Mucosa of descending colon (tissue), 3 donors: ENCODE results near the gene PCYT1A. TPM values are rescaled to one million over a fixed set of nuclear protein-coding genes. Genes with fewer than 3 reads are reported as not detected.

Experiments used
- ATAC-seq: fragments of 200-7000 bp; cut with Tn5 transposase; one replicate; pipeline ENCODE4 v1.9.1; 2020; ENCODE audit warnings: mild to moderate bottlenecking, moderate library complexity
- DNase-seq, 3 donors: peaks; one replicate each; pipeline ENCODE4 v3.0.0-alpha.2; 2020
- H3K36me3 ChIP-seq: fragments of 200-600 bp; one replicate; pipeline ENCODE4 v1.8.0; 2021; ENCODE audit warnings: low read depth, mild to moderate bottlenecking
- H3K4me1 ChIP-seq: fragments of 200-600 bp; one replicate; pipeline ENCODE4 v1.8.0; 2021; ENCODE audit warnings: low read depth, mild to moderate bottlenecking
- H3K4me3 ChIP-seq: fragments of 200-600 bp; one replicate; pipeline ENCODE4 v1.8.0; 2021; ENCODE audit warnings: mild to moderate bottlenecking
- H3K9me3 ChIP-seq: fragments of 200-600 bp; one replicate; pipeline ENCODE4 v1.8.0; 2021; ENCODE audit warnings: mild to moderate bottlenecking
- CTCF ChIP-seq: fragments of 200-600 bp; IDR thresholded peaks from one replicate; pipeline ENCODE4 v1.8.0; 2022; ENCODE audit warnings: antibody characterized with exemption, mild to moderate bottlenecking
- intact Hi-C, 2 donors: fragments of 100-400 bp; cut with DNase I in 1 of 2; cut with micrococcal nuclease in 1 of 2; formaldehyde crosslinking; loops; one replicate each; pipeline versions ENCODE4 v1.11.0 to v1.11.1; 2022; cut with DNase I, micrococcal nuclease
- total RNA-seq, 3 donors: library from RNA; stranded (reverse); fragmentation: NEBNext Ultra II Directional in 2 of 3; extraction: Animal tissue kit (Norgen Biotek cat#: 25700) in 2 of 3; gene quantifications; one replicate each; pipeline versions ENCODE4 v1.2.1 to v1.2.4, GENCODE V29; 2021 to 2023
- donor health status: DM: no; HTN: no; CAD: no; lungs with moderate emphysema.
- donor health status: DM: no; HTN: no; CAD: no.
- donor health status: DM: no; HTN: yes; CAD: no.

The PCYT1A gene
- total RNA-seq, 3 donors from 2014 or later, result 60.2 to 65.2 (median 60.4) TPM

- no peaks in the 10 kb centered on the region for H3K36me3 ChIP-seq
- DNase-seq (peak in 1 of 3 donors; percentile 44), ATAC-seq (peak; percentile 19)
- peaks cover 6% of the 10 kb centered on the region for H3K4me1 ChIP-seq
- H3K9me3 ChIP-seq, result no peaks in the 10 kb centered on the region
- no peak overlapping the region for H3K4me3 ChIP-seq
- intact Hi-C loops, result loop anchor here (5.0 kb wide), 1 partner anchor 127 kb away; no protein-coding TSS in a partner anchor
- TF ChIP-seq CTCF, result no peak
These were observed 88.5 kb downstream of the PCYT1A start for GRCh38 chr3:196198771-196199753.

DNA sequence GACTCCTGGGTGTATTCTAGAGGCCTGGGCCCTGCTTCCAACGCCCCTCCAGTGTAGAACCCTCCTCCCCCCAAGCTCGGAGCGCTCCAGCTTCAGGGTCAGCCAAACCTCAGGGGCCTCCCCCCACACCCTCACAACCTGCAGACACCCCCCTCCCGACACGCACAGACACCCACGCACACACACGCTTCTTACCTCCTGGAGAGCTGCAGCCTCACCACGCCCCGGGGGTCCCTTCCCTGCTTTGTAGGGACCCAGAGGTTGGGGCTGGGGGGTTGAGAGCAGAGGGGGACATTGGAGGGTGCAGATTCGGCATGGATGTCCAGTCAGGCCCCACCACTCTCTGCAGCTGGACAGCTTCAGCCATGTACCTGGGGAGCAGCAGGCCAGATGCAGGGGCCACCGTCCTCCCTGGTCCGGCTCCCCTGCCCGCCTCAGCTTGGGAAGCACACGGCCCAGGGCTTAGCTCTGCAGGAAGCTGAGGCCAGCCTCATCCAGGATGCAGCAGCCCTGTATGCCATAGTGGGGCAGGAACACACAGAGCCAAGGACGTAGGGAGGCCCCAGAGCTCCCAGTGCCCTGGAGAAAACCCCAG is 89.3 kb downstream of the PCYT1A start:
- Histone ChIP-seq H3K36me3 (no peaks in the 10 kb centered on the region), H3K4me3 (no peak overlapping the region), H3K9me3 (no peaks in the 10 kb centered on the region), H3K4me1 (peaks cover 14% of the 10 kb centered on the region)
- no peak for TF ChIP-seq CTCF
- DNase-seq (peak in 1 of 3 donors; percentile 56), ATAC-seq (no peak)
- intact Hi-C loops, result loop anchor here (5.0 kb wide), 1 partner anchor 126 kb away; no protein-coding TSS in a partner anchor

- H3K36me3 ChIP-seq, result no peaks in the 10 kb centered on the region
- no peaks in the 10 kb centered on the region for H3K9me3 ChIP-seq
- no peak for TF ChIP-seq CTCF
- H3K4me3 ChIP-seq, result no peak overlapping the region
- peaks cover 20% of the 10 kb centered on the region for H3K4me1 ChIP-seq
- intact Hi-C loops, result loop anchor here (5.0 kb wide), 1 partner anchor 125 kb away; no protein-coding TSS in a partner anchor
- ATAC-seq (no peak), DNase-seq (peak in 1 of 3 donors; percentile 54)
These were observed 90.0 kb downstream of the PCYT1A start for GRCh38 chr3:196197524-196197923.

DNA sequence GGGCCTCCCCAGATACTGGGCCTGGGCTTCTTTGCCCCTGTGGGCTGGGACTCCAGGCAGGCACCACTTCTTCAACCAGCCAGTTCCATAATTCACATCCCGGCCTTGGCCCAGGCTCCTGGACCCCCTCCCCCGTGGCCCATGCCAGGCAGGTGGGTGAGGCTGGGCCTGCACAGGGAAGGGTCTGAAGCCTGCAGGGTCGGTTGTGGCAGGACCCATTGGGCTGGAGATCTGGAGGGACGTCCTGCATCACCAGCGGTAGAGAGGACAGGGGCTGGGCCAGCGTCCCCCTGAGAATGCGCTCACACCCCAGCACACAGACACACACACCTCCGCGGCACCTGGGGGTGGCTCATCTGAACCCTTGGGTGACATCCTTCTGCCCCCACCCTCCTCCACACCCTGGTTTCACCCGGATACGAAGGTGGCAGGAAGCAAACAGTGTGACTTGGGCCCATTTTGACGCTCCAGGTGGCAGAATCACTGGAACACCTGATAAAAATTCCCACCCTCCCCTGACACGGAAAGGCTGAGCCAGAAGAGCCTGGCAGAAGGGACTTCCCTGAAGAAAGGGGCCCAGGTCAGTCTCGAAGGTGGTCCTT is 91.8 kb downstream of the PCYT1A start:
- no peaks in the 10 kb centered on the region for H3K36me3 ChIP-seq
- no peak for TF ChIP-seq CTCF
- peak in 1 of 3 donors; percentile 58 for DNase-seq
- H3K4me1 ChIP-seq, result peaks cover 30% of the 10 kb centered on the region
- no peaks in the 10 kb centered on the region for H3K9me3 ChIP-seq
- H3K4me3 ChIP-seq, result no peak overlapping the region
- ATAC-seq, result no peak
- intact Hi-C loops, result loop anchor here (5.0 kb wide), 1 partner anchor 123 kb away; no protein-coding TSS in a partner anchor

GRCh38 chr3:196194542-196194915 is 93.0 kb downstream of the PCYT1A start:
- H3K9me3 ChIP-seq, result no peaks in the 10 kb centered on the region
- H3K4me1 ChIP-seq, result peaks cover 30% of the 10 kb centered on the region
- no peak for TF ChIP-seq CTCF
- no peaks in the 10 kb centered on the region for H3K36me3 ChIP-seq
- ATAC-seq (no peak), DNase-seq (peak in 1 of 3 donors; percentile 48)
- no peak overlapping the region for H3K4me3 ChIP-seq
- intact Hi-C loops, result no loop called here
